Measurements from ENCODE around the gene USP47.

The USP47 gene

DNA sequence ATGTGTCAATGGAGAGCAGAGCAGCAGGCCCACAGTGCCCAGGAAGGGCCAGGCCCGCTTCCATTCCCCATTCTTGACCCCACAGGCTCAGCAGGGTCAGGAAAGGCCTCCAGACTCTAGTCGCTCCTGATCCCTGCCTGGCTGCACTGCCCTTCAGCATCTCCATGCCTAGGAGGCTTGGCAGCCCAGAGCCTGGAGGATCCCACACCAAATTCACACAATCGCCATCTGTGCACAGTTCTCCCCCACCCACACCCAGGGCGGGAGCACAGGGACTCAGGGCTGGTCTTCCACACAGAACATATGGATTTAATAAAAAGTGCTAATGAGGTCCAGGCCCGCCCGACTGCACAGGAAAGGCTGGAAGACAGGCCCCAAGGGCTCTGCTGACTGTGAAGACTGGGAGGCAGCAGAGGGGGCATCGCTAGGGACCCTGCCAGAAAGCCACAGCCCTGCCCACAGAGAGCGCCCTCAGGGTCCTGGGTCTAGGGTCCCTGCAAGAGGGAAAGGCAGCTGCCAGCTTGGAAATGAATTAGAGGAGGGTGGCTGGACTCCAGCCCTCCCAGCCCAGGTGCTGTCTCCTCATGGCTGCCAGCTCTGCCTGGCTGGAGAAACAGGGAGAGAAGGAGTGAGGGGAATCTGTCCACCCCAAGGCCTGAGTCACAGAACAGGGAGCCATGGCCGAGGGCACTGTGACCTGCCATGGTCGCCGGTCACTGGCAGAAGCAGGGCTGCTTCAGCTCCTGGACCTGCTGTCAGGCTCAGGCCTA is 126.9 kb downstream of the USP47 start:
- peak; percentile 89 for ATAC-seq
- no peak for TF ChIP-seq RARB (CRISPR knock-in tag; IDR thresholded peaks at IDR 0.05)
- 0 out of 2 replicates have a peak, but pooled peaks have one; percentile 7 for TF ChIP-seq ZNF70 (CRISPR knock-in tag; IDR thresholded peaks at IDR 0.05)
- TF ChIP-seq ZNF8 (CRISPR knock-in tag; IDR thresholded peaks at IDR 0.05) = peak; percentile 2; the same call in 1 of the 2 replicates
- no peak for TF ChIP-seq CSDC2 (CRISPR knock-in tag; IDR thresholded peaks at IDR 0.05)
- no peak for TF ChIP-seq ZNF565 (CRISPR knock-in tag; conservative IDR thresholded peaks at IDR 0.05; ENCODE audit: low read depth)
- no peak for TF ChIP-seq SNAI2 (CRISPR knock-in tag; IDR thresholded peaks at IDR 0.05)
- TF ChIP-seq ZFP3 (CRISPR knock-in tag; IDR thresholded peaks at IDR 0.05) = no peak
- TF ChIP-seq, protein P1, sequence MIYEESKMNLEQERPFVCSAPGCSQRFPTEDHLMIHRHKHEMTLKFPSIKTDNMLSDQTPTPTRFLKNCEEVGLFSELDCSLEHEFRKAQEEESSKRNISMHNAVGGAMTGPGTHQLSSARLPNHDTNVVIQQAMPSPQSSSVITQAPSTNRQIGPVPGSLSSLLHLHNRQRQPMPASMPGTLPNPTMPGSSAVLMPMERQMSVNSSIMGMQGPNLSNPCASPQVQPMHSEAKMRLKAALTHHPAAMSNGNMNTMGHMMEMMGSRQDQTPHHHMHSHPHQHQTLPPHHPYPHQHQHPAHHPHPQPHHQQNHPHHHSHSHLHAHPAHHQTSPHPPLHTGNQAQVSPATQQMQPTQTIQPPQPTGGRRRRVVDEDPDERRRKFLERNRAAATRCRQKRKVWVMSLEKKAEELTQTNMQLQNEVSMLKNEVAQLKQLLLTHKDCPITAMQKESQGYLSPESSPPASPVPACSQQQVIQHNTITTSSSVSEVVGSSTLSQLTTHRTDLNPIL (CRISPR knock-in tag; IDR thresholded peaks at IDR 0.05; ENCODE audit: low read depth) = 0 out of 2 replicates have a peak, but pooled peaks have one; percentile 7
- no peak for TF ChIP-seq ESRRG (CRISPR knock-in tag; IDR thresholded peaks at IDR 0.05)
- no peak for TF ChIP-seq ARNTL (CRISPR knock-in tag; IDR thresholded peaks at IDR 0.05; ENCODE audit: borderline replicate concordance, low read depth)
- TF ChIP-seq, protein P2, sequence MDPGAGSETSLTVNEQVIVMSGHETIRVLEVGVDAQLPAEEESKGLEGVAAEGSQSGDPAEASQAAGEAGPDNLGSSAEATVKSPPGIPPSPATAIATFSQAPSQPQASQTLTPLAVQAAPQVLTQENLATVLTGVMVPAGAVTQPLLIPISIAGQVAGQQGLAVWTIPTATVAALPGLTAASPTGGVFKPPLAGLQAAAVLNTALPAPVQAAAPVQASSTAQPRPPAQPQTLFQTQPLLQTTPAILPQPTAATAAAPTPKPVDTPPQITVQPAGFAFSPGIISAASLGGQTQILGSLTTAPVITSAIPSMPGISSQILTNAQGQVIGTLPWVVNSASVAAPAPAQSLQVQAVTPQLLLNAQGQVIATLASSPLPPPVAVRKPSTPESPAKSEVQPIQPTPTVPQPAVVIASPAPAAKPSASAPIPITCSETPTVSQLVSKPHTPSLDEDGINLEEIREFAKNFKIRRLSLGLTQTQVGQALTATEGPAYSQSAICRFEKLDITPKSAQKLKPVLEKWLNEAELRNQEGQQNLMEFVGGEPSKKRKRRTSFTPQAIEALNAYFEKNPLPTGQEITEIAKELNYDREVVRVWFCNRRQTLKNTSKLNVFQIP (CRISPR knock-in tag; IDR thresholded peaks at IDR 0.05; ENCODE audit: borderline replicate concordance, low read depth) = no peak
- no peak for TF ChIP-seq PPARA (CRISPR knock-in tag; IDR thresholded peaks at IDR 0.05; ENCODE audit: borderline replicate concordance)
- TF ChIP-seq BACH2 (CRISPR knock-in tag; IDR thresholded peaks at IDR 0.05; ENCODE audit: borderline replicate concordance) = no peak
- TF ChIP-seq ZC3H10 (CRISPR knock-in tag; IDR thresholded peaks at IDR 0.05) = no peak
- TF ChIP-seq OSR1 (CRISPR knock-in tag; IDR thresholded peaks at IDR 0.05) = no peak
- TF ChIP-seq, protein P3, sequence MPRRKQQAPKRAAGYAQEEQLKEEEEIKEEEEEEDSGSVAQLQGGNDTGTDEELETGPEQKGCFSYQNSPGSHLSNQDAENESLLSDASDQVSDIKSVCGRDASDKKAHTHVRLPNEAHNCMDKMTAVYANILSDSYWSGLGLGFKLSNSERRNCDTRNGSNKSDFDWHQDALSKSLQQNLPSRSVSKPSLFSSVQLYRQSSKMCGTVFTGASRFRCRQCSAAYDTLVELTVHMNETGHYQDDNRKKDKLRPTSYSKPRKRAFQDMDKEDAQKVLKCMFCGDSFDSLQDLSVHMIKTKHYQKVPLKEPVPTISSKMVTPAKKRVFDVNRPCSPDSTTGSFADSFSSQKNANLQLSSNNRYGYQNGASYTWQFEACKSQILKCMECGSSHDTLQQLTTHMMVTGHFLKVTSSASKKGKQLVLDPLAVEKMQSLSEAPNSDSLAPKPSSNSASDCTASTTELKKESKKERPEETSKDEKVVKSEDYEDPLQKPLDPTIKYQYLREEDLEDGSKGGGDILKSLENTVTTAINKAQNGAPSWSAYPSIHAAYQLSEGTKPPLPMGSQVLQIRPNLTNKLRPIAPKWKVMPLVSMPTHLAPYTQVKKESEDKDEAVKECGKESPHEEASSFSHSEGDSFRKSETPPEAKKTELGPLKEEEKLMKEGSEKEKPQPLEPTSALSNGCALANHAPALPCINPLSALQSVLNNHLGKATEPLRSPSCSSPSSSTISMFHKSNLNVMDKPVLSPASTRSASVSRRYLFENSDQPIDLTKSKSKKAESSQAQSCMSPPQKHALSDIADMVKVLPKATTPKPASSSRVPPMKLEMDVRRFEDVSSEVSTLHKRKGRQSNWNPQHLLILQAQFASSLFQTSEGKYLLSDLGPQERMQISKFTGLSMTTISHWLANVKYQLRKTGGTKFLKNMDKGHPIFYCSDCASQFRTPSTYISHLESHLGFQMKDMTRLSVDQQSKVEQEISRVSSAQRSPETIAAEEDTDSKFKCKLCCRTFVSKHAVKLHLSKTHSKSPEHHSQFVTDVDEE (CRISPR knock-in tag; IDR thresholded peaks at IDR 0.05) = peak; percentile 93
- TF ChIP-seq GLIS3 (CRISPR knock-in tag; IDR thresholded peaks at IDR 0.05) = no peak
- TF ChIP-seq ZFP30 (CRISPR knock-in tag; IDR thresholded peaks at IDR 0.05) = no peak
- TF ChIP-seq, protein P4, sequence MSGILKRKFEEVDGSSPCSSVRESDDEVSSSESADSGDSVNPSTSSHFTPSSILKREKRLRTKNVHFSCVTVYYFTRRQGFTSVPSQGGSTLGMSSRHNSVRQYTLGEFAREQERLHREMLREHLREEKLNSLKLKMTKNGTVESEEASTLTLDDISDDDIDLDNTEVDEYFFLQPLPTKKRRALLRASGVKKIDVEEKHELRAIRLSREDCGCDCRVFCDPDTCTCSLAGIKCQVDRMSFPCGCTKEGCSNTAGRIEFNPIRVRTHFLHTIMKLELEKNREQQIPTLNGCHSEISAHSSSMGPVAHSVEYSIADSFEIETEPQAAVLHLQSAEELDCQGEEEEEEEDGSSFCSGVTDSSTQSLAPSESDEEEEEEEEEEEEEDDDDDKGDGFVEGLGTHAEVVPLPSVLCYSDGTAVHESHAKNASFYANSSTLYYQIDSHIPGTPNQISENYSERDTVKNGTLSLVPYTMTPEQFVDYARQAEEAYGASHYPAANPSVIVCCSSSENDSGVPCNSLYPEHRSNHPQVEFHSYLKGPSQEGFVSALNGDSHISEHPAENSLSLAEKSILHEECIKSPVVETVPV (CRISPR knock-in tag; IDR thresholded peaks at IDR 0.05) = no peak
- TF ChIP-seq, protein P5, sequence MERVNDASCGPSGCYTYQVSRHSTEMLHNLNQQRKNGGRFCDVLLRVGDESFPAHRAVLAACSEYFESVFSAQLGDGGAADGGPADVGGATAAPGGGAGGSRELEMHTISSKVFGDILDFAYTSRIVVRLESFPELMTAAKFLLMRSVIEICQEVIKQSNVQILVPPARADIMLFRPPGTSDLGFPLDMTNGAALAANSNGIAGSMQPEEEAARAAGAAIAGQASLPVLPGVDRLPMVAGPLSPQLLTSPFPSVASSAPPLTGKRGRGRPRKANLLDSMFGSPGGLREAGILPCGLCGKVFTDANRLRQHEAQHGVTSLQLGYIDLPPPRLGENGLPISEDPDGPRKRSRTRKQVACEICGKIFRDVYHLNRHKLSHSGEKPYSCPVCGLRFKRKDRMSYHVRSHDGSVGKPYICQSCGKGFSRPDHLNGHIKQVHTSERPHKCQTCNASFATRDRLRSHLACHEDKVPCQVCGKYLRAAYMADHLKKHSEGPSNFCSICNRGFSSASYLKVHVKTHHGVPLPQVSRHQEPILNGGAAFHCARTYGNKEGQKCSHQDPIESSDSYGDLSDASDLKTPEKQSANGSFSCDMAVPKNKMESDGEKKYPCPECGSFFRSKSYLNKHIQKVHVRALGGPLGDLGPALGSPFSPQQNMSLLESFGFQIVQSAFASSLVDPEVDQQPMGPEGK (CRISPR knock-in tag; IDR thresholded peaks at IDR 0.05; ENCODE audit: borderline replicate concordance) = no peak
- TF ChIP-seq ISL1 (CRISPR knock-in tag; IDR thresholded peaks at IDR 0.05) = no peak
- peak; percentile 99 for TF ChIP-seq TCF4 (CRISPR knock-in tag; IDR thresholded peaks at IDR 0.05; ENCODE audit: borderline replicate concordance)
- no peak for TF ChIP-seq TOX (CRISPR knock-in tag; IDR thresholded peaks at IDR 0.05; ENCODE audit: borderline replicate concordance)

Measured in SK-N-SH treated with all-trans-retinoic acid at 6 μM for 48 hours (cell line).